Measurements from ENCODE around the gene ZNF516.

ZNF516 gene

DNA sequence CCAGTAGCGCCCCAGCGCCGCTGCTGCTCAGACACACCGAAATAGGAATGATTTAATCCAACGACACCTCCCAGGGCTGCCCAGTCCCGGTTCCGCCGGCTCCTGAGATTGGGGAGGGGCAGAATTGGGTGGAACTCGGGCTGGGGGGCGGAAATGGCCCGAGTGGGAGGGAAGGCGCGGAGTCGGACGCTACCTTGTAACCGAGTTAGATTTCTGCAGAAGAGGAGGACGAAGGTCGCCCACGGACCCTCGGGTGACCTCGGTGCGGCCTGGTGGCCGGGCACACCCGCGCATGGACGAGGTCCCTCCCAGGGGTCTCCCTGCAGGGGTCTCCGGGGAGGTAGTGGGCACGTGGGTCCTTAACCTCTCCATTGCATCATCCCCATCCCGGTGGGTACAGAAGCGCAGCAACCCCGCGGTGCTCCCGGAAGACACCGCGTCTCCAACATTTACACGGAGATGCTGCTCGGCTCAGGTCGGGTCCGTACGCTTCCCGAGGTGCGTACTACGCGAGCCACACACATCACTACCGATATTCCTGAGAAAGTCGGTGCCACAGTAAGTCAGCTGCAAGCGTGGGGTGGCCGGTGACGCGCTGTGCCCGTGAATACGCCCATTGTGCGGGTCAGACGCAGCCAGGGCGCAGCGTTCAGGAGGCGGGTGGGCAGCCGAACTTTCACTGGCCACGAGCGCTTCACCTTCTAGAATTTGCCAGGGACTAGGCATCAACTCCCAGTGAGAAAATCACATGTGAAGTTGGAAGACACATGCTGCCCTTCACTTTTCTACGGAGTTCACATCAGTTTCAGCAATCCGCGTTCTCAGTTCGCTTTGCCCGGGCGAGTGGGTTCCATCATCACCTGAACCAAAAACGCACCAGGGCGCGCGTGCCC, 3.0 kb downstream of the ZNF516 start:
- TF ChIP-seq, protein P1, sequence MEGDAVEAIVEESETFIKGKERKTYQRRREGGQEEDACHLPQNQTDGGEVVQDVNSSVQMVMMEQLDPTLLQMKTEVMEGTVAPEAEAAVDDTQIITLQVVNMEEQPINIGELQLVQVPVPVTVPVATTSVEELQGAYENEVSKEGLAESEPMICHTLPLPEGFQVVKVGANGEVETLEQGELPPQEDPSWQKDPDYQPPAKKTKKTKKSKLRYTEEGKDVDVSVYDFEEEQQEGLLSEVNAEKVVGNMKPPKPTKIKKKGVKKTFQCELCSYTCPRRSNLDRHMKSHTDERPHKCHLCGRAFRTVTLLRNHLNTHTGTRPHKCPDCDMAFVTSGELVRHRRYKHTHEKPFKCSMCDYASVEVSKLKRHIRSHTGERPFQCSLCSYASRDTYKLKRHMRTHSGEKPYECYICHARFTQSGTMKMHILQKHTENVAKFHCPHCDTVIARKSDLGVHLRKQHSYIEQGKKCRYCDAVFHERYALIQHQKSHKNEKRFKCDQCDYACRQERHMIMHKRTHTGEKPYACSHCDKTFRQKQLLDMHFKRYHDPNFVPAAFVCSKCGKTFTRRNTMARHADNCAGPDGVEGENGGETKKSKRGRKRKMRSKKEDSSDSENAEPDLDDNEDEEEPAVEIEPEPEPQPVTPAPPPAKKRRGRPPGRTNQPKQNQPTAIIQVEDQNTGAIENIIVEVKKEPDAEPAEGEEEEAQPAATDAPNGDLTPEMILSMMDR (IDR thresholded peaks at IDR 0.05; ENCODE audit: borderline replicate concordance, control extremely low read depth, extremely low read depth, insufficient read depth, missing control alignments): no peak
- in situ Hi-C loops (cut with MboI; ENCODE audit: low sequenced_read_pairs, unreplicated experiment): loop anchor here (25.0 kb wide), 1 partner anchor 620 kb away; no protein-coding TSS in a partner anchor
- DNase-seq (ENCODE audit: low spot score): peak; percentile 37

DNA sequence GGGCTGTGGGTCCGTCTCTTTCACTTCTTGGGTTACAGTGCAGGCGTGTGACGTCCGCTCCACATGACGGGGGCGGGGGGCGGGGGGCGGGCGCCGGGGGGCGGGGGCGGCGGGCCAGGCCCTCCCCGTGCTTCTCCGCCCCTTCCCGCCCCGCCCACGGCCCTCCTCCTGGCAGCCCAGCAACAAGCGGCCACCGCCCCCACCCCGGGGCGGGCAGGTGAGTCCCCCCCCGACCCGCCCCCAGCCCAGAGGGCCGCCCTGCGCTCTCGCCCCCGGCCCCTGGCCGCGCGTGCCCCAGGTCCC, 3.6 kb downstream of the ZNF516 start:
- TF ChIP-seq, protein P1 (IDR thresholded peaks at IDR 0.05; ENCODE audit: borderline replicate concordance, control extremely low read depth, extremely low read depth, insufficient read depth, missing control alignments): no peak
- in situ Hi-C loops (cut with MboI; ENCODE audit: low sequenced_read_pairs, unreplicated experiment): loop anchor here (25.0 kb wide), 1 partner anchor 621 kb away; no protein-coding TSS in a partner anchor
- peak; percentile 87 for DNase-seq (ENCODE audit: low spot score)

DNA sequence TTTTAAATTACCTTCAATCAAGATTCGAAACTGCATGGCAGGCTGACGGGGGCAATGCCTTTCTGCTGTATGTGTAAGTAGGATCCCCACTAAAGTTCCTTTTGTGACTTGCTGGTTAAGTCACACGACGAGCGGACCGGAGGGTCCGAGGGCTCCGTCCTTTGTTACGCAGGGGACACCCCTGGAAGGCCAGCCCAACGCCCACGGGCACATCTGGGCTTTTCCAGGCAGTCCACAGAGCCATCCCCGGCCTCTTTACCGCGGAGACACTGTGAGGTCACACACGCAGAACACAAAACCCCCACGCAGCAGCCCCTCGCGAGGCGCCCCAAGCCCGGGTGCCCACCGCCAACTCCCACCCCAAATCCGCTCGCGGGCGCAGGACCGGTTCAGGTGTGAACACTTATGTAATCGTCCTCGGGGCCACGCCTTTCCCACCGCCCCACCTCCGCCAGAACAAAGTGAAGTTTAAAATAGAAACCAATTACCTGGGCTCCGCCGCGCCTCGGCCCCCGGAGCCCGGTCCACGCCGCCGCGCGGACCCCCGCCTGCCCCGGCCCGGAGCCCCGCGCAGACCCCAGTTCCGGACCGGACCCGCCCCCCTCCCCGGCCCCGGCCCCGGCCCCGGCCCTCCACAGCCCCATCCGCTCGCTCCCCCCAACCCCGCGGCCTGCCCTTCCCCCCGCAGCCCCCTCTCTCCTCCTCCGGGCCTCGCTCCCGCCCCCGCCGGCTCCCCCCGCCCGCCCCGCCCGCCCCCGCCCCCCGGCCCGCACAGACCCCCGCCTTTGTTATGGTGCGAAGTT, 4.2 kb downstream of the ZNF516 start:
- in situ Hi-C loops (cut with MboI; ENCODE audit: low sequenced_read_pairs, unreplicated experiment): loop anchor here (25.0 kb wide), 1 partner anchor 621 kb away; no protein-coding TSS in a partner anchor
- peak; percentile 63 for DNase-seq (ENCODE audit: low spot score)
- TF ChIP-seq, protein P1 (IDR thresholded peaks at IDR 0.05; ENCODE audit: borderline replicate concordance, control extremely low read depth, extremely low read depth, insufficient read depth, missing control alignments): no peak

DNA sequence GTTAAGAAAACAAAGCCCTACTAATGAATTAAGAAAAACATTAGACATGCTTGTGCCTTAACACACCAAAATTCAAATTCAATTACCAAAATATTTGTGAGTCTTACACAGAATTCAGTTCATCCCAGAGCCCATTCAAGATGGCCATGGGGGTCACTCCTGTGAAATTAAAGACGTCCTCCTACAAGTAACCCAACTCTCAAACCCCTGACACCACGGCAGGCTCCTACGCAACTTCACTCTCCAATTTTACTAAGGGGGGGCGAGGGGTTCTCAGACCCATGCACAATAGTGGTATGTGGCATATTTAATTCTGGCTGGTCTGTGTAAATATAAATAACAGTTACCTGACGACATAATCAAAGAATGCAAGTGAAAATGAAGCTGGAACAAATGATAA, 5.0 kb downstream of the ZNF516 start:
- DNase-seq (ENCODE audit: low spot score): no peak
- in situ Hi-C loops (cut with MboI; ENCODE audit: low sequenced_read_pairs, unreplicated experiment): loop anchor here (25.0 kb wide), 1 partner anchor 622 kb away; no protein-coding TSS in a partner anchor
- TF ChIP-seq, protein P1 (IDR thresholded peaks at IDR 0.05; ENCODE audit: borderline replicate concordance, control extremely low read depth, extremely low read depth, insufficient read depth, missing control alignments): no peak

DNA sequence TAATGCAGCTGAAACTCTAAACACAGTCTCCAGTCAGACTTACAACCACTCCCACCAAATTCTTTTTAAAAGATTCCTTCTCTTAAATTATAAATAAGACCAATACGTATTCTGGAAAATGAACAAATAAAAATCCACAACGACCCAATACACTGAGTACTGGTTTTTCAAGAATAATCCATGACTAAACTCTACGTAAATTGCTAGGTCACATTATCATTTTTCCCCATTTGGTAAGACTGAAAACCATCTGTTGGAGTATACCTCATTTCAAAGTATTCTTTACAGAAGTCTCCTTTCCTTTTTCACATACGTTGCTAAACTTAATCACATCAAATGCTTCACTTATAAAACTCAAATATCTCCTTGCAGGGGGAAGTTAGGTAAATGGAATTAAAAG, 6.0 kb downstream of the ZNF516 start:
- in situ Hi-C loops (cut with MboI; ENCODE audit: low sequenced_read_pairs, unreplicated experiment): loop anchor here (25.0 kb wide), 1 partner anchor 623 kb away; no protein-coding TSS in a partner anchor
- no peak for DNase-seq (ENCODE audit: low spot score)
- TF ChIP-seq, protein P1 (IDR thresholded peaks at IDR 0.05; ENCODE audit: borderline replicate concordance, control extremely low read depth, extremely low read depth, insufficient read depth, missing control alignments): no peak

DNA sequence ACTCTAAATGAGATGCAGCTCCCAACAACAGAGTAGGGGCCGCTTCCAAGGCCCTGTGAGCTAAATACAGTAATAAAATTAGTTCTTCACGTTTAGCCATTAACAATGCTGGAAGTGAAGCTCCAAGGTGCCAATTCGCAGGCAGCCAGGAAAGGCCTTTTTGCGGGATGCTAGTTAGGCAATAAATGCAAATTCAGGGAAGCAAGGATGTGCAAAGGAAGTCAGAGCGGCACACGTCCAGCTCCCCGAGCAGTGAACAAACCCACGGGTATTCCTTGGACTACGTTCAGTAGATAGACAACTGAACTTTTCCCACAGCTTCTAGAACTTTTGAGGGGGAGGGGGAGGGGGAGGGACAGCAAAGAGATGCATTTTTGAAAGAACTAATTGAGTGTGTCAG, 6.9 kb downstream of the ZNF516 start:
- DNase-seq (ENCODE audit: low spot score): no peak
- TF ChIP-seq, protein P1 (IDR thresholded peaks at IDR 0.05; ENCODE audit: borderline replicate concordance, control extremely low read depth, extremely low read depth, insufficient read depth, missing control alignments): no peak
- in situ Hi-C loops (cut with MboI; ENCODE audit: low sequenced_read_pairs, unreplicated experiment): loop anchor here (25.0 kb wide), 1 partner anchor 624 kb away; no protein-coding TSS in a partner anchor
